Measurements from ENCODE around the gene GPR146. TPM values are rescaled to one million over a fixed set of nuclear protein-coding genes. Genes with fewer than 3 reads are reported as not detected.
"Not testable (repeated sequence)": the region's sequence is repeated elsewhere in the genome, so short reads cannot be mapped to it uniquely, and the experiment has no call there.

Gene GPR146
- total RNA-seq, 1 experiment from 2014 or later, result 1.8 TPM

GRCh38 chr7:1033546-1034145 lies 10.7 kb upstream of the GPR146 start:
- DNase-seq, result no peak
- CTCF ChIA-PET, result no interaction called here
- no peak overlapping the region for H3K27ac Mint-ChIP-seq (ENCODE audit: unreplicated experiment)

GRCh38 chr7:1034769-1035168 lies 9.6 kb upstream of the GPR146 start:
- H3K27me3 Mint-ChIP-seq (ENCODE audit: insufficient read depth, unreplicated experiment); H3K4me1 ChIP-seq; H3K4me1 Mint-ChIP-seq (ENCODE audit: low read depth, unreplicated experiment); H3K36me3 ChIP-seq (ENCODE audit: control insufficient read depth, insufficient read depth, low read length); H3K27me3 ChIP-seq (replicated peaks; ENCODE audit: control insufficient read depth, insufficient read depth, low read length); H3K9me3 Mint-ChIP-seq (ENCODE audit: unreplicated experiment); BruUV-seq (replicated peaks); H3K4me3 Mint-ChIP-seq (ENCODE audit: unreplicated experiment); H3K36me3 Mint-ChIP-seq (ENCODE audit: insufficient read depth, unreplicated experiment); H3K9me3 ChIP-seq; CTCF ChIA-PET; POLR2A ChIA-PET; H3K4me3 ChIP-seq (ENCODE audit: low read depth, low read length); H3K27ac Mint-ChIP-seq (ENCODE audit: unreplicated experiment); intact Hi-C loops (cut with micrococcal nuclease; ENCODE audit: unreplicated experiment); DNase-seq: not testable (repeated sequence)

More at GRCh38 chr7:1033546-1034145, 10.7 kb upstream of the GPR146 start:
- Histone ChIP-seq H3K9me3 (no peaks in the 10 kb centered on the region), H3K27me3 (replicated peaks; ENCODE audit: control insufficient read depth, insufficient read depth, low read length) (no peaks in the 10 kb centered on the region), H3K36me3 (ENCODE audit: control insufficient read depth, insufficient read depth, low read length) (no peaks in the 10 kb centered on the region), H3K4me1 (peaks cover 11% of the 10 kb centered on the region), H3K4me3 (ENCODE audit: low read depth, low read length) (no peak overlapping the region)
- intact Hi-C loops (cut with micrococcal nuclease; ENCODE audit: unreplicated experiment), result no loop called here
- POLR2A ChIA-PET, result no interaction called here
- Mint-ChIP-seq H3K27me3 (ENCODE audit: insufficient read depth, unreplicated experiment) (no peaks in the 10 kb centered on the region), H3K4me3 (ENCODE audit: unreplicated experiment) (no peak overlapping the region), H3K4me1 (ENCODE audit: low read depth, unreplicated experiment) (no peaks in the 10 kb centered on the region), H3K9me3 (ENCODE audit: unreplicated experiment) (no peaks in the 10 kb centered on the region), H3K36me3 (ENCODE audit: insufficient read depth, unreplicated experiment) (peaks cover 6% of the 10 kb centered on the region)
- BruUV-seq (replicated peaks), result no TSS peak
- TF ChIP-seq, protein P1, sequence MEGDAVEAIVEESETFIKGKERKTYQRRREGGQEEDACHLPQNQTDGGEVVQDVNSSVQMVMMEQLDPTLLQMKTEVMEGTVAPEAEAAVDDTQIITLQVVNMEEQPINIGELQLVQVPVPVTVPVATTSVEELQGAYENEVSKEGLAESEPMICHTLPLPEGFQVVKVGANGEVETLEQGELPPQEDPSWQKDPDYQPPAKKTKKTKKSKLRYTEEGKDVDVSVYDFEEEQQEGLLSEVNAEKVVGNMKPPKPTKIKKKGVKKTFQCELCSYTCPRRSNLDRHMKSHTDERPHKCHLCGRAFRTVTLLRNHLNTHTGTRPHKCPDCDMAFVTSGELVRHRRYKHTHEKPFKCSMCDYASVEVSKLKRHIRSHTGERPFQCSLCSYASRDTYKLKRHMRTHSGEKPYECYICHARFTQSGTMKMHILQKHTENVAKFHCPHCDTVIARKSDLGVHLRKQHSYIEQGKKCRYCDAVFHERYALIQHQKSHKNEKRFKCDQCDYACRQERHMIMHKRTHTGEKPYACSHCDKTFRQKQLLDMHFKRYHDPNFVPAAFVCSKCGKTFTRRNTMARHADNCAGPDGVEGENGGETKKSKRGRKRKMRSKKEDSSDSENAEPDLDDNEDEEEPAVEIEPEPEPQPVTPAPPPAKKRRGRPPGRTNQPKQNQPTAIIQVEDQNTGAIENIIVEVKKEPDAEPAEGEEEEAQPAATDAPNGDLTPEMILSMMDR (IDR thresholded peaks at IDR 0.05; ENCODE audit: insufficient read depth in 1 of 2, low read depth in 1 of 2, low read length in 1 of 2, severe bottlenecking in 1 of 2, unreplicated experiment in 1 of 2), result no peak

DNA sequence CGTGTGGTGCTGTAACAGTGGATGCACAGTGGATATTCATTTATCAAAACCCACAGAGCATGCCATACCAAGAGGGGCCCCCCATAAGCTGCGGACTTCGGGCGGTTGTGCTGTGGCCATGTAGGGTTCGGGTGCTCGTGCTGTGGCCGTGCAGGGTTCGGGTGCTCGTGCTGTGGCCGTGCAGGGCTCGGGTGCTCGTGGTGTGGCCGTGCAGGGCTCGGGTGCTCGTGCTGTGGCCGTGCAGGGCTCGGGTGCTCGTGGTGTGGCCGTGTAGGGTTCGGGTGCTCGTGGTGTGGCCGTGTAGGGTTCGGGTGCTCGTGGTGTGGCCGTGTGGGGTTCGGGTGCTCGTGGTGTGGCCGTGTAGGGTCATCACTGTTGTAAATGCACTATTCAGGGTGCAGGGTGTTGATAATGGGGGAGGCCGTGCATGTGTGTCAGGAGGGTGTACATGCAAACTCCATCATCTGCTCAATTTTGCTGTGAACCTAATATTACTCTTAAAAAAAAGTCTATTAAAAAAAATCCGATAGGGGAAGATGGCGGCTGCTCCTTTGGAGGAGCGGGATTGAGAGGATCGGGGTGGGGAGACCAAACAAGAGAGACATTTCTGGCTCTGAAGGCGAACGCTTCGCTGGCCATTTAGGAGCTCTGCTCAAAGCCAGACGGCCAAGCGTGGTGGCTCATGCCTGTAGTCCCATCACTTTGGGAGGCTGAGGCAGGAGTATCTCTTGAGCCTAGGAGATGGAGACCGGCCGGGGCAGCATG lies 8.0 kb upstream of the GPR146 start:
- BruUV-seq (replicated peaks); POLR2A ChIA-PET; H3K4me3 ChIP-seq (ENCODE audit: low read depth, low read length); H3K27me3 ChIP-seq (replicated peaks; ENCODE audit: control insufficient read depth, insufficient read depth, low read length); H3K9me3 Mint-ChIP-seq (ENCODE audit: unreplicated experiment); H3K4me3 Mint-ChIP-seq (ENCODE audit: unreplicated experiment); H3K4me1 Mint-ChIP-seq (ENCODE audit: low read depth, unreplicated experiment); CTCF ChIA-PET; H3K36me3 ChIP-seq (ENCODE audit: control insufficient read depth, insufficient read depth, low read length); intact Hi-C loops (cut with micrococcal nuclease; ENCODE audit: unreplicated experiment); H3K27me3 Mint-ChIP-seq (ENCODE audit: insufficient read depth, unreplicated experiment); H3K4me1 ChIP-seq; DNase-seq; H3K27ac Mint-ChIP-seq (ENCODE audit: unreplicated experiment); H3K9me3 ChIP-seq; H3K36me3 Mint-ChIP-seq (ENCODE audit: insufficient read depth, unreplicated experiment): not testable (repeated sequence)

DNA sequence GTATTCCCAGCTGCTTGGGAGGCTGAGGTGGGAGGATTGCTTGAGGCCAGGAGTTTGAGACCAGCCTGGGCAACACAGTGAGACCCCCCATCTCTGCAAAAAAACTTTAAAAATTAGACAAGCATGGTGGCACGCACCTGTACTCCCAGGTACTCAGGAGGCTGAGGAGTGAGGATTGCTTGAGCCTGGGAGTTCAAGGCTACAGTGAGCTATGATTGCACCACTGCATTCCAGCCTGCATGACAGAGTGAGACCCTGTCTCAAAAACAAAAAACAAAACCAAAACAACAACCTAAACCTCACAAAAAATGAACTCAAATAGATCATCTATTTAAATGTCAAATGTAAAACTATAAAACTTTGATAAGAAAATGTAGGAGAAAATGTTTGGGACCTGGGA lies 4.1 kb upstream of the GPR146 start:
- H3K27me3 Mint-ChIP-seq (ENCODE audit: insufficient read depth, unreplicated experiment); H3K27ac Mint-ChIP-seq (ENCODE audit: unreplicated experiment); H3K9me3 Mint-ChIP-seq (ENCODE audit: unreplicated experiment); H3K36me3 Mint-ChIP-seq (ENCODE audit: insufficient read depth, unreplicated experiment); H3K4me3 ChIP-seq (ENCODE audit: low read depth, low read length); DNase-seq; H3K27me3 ChIP-seq (replicated peaks; ENCODE audit: control insufficient read depth, insufficient read depth, low read length); H3K9me3 ChIP-seq; H3K4me1 Mint-ChIP-seq (ENCODE audit: low read depth, unreplicated experiment); POLR2A ChIA-PET; H3K4me3 Mint-ChIP-seq (ENCODE audit: unreplicated experiment); CTCF ChIA-PET; BruUV-seq (replicated peaks); H3K36me3 ChIP-seq (ENCODE audit: control insufficient read depth, insufficient read depth, low read length): not testable (repeated sequence)
- peaks cover 14% of the 10 kb centered on the region for H3K4me1 ChIP-seq
- intact Hi-C loops (cut with micrococcal nuclease; ENCODE audit: unreplicated experiment), result loop anchor here (5.0 kb wide), 1 partner anchor 63 kb away; the partner anchor contains the start of gene COX19
